ENCODE results near the gene ARF1. TPM values are rescaled to one million over a fixed set of nuclear protein-coding genes. Genes with fewer than 3 reads are reported as not detected.

ARF1 gene
- polyA plus RNA-seq, 3 donors = 580 to 789 (median 603) TPM

DNA sequence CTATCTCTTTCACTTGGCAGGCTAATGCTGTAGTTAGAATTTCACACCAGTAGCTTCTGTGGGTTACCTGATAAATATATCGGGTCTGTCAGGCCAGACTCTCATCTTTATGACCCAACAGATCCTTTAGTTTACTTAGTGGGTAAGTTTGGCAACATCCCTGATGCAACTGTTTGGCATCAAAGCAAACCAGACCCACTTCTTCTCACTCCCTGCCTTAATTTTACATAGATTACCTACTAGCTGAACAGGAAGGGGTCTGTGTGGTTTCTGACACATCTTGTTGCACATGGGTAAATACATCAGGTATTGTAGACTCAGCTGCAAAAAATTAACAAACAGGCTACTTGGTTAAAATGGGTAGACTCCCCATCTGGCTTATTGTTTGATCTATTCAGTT, 54.4 kb downstream of the ARF1 start:
- no CpG with 5 or more reads among the region's 1 CpG for WGBS (ENCODE audit: insufficient coverage)
- Histone ChIP-seq H3K4me2 (replicated peaks; ENCODE audit: extremely low read depth, low read length, poor library complexity, severe bottlenecking) (no peak overlapping the region), H3K27me3 (ENCODE audit: control insufficient read depth in 2 of 2, insufficient read depth in 2 of 2, low read length in 2 of 2) (no peaks in the 10 kb centered on the region), H3K9me3 (replicated peaks in 1 of 2; ENCODE audit: control insufficient read depth in 1 of 2, insufficient read depth in 1 of 2, low read length in 2 of 2) (no peaks in the 10 kb centered on the region), H4K20me1 (ENCODE audit: insufficient read depth, low read length) (peaks cover 16% of the 10 kb centered on the region), H3K9ac (ENCODE audit: insufficient read depth, low read length, poor library complexity, severe bottlenecking) (no peak overlapping the region), H3K79me2 (ENCODE audit: insufficient read depth, low read length) (peaks cover 18% of the 10 kb centered on the region), H3K36me3 (replicated peaks in 1 of 2; ENCODE audit: control insufficient read depth in 1 of 2, insufficient read depth in 2 of 2, low read length in 2 of 2) (peaks cover 0 to under 1% of the 10 kb centered on the region in 2 donors), H3K4me1 (ENCODE audit: control insufficient read depth in 1 of 2, insufficient read depth in 2 of 2, low read length in 2 of 2) (peaks cover 28 to 38% of the 10 kb centered on the region in 2 donors), H3K27ac (ENCODE audit: low read depth in 1 of 2, low read length in 2 of 2) (no peak overlapping the region), H2AFZ (ENCODE audit: insufficient read depth, low read depth, low read length, poor library complexity, severe bottlenecking) (no peak overlapping the region), H3K4me3 (replicated peaks in 1 of 3; ENCODE audit: low read depth in 2 of 3, low read length in 3 of 3) (no peak overlapping the region)
- H3K36me3 Mint-ChIP-seq = peaks cover 0 to 1% of the 10 kb centered on the region in 2 donors
- peaks cover 1 to 7% (median 7%) of the 10 kb centered on the region in 3 donors for H3K27me3 Mint-ChIP-seq (ENCODE audit: low read depth in 3 of 3)
- no peaks in the 10 kb centered on the region for H3K9me3 Mint-ChIP-seq
- H3K27ac Mint-ChIP-seq = no peak overlapping the region
- H3K4me1 Mint-ChIP-seq = peaks cover 33% of the 10 kb centered on the region
- intact Hi-C loops (cut with micrococcal nuclease) = loop anchor here (10.0 kb wide), 4 partner anchors 78 to 348 kb away; partner anchors contain the start of genes TRIM11 (in 2 of the 2) and RNF187 (in 1 of the 2)
- no peak for DNase-seq
- no peak overlapping the region for H3K4me3 Mint-ChIP-seq
- no peak for TF ChIP-seq CTCF (IDR thresholded peaks at IDR 0.05)

DNA sequence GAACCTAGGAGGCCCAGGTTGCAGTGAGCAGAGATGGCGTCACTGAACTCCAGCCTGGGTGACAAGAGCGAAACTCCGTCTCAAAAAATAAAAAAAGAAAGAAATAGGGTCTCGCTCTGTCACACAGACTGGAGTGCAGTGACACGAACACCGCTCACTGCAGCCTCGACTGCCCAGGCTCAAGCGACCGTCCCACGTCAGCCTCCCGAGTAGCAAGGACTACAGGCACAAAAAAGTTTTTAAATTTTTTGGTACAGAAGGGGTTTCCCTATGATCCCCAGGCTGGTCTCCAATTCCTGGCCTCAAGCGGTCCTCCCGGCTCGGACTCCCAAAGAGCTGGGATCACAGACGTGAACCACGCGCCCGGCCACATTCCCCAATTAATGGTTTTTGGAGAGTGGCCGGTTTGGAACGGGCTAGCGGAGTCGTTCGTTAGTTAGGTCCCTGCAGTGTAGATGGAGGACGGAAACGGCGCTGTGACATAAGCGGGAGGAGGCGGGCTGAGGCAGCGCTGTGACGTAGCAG, 57.0 kb downstream of the ARF1 start:
- H3K9me3 Mint-ChIP-seq = no peaks in the 10 kb centered on the region
- peaks cover 41% of the 10 kb centered on the region for H4K20me1 ChIP-seq (ENCODE audit: insufficient read depth, low read length)
- no peaks in the 10 kb centered on the region for H3K27me3 ChIP-seq (ENCODE audit: control insufficient read depth in 2 of 2, insufficient read depth in 2 of 2, low read length in 2 of 2)
- H3K27ac Mint-ChIP-seq = peak overlapping the region; percentile 96 to 99 (median 99)
- peak overlapping the region; percentile 77 for H3K4me2 ChIP-seq (replicated peaks; ENCODE audit: extremely low read depth, low read length, poor library complexity, severe bottlenecking)
- WGBS (ENCODE audit: insufficient coverage) = 25% methylated on average over 27 of the region's 30 CpGs
- H3K79me2 ChIP-seq (ENCODE audit: insufficient read depth, low read length) = peaks cover 44% of the 10 kb centered on the region
- H3K4me1 ChIP-seq (ENCODE audit: control insufficient read depth in 1 of 2, insufficient read depth in 2 of 2, low read length in 2 of 2) = peaks cover 32 to 45% of the 10 kb centered on the region in 2 donors
- peaks cover 53% of the 10 kb centered on the region for H3K4me1 Mint-ChIP-seq
- peak overlapping the region; percentile 51 to 73 (median 56) for H3K4me3 ChIP-seq (replicated peaks in 1 of 3; ENCODE audit: low read depth in 2 of 3, low read length in 3 of 3)
- no peak for TF ChIP-seq CTCF (IDR thresholded peaks at IDR 0.05)
- H3K9ac ChIP-seq (ENCODE audit: insufficient read depth, low read length, poor library complexity, severe bottlenecking) = peak overlapping the region; percentile 96
- H3K9me3 ChIP-seq (replicated peaks in 1 of 2; ENCODE audit: control insufficient read depth in 1 of 2, insufficient read depth in 1 of 2, low read length in 2 of 2) = no peaks in the 10 kb centered on the region
- peak overlapping the region; percentile 93 to 94 for H3K4me3 Mint-ChIP-seq
- intact Hi-C loops (cut with micrococcal nuclease) = loop anchor here (1.0 to 10.0 kb wide), 5 partner anchors 30 to 345 kb away; partner anchors contain the start of genes TRIM11 (in 2 of the 2), MRPL55 (in 1 of the 2) and RNF187 (in 1 of the 2)
- peaks cover 4 to 18% of the 10 kb centered on the region in 2 donors for H3K36me3 Mint-ChIP-seq
- H3K27me3 Mint-ChIP-seq (ENCODE audit: low read depth in 3 of 3) = peaks cover 1 to 6% (median 4%) of the 10 kb centered on the region in 3 donors
- peaks cover 0 to 4% of the 10 kb centered on the region in 2 donors for H3K36me3 ChIP-seq (replicated peaks in 1 of 2; ENCODE audit: control insufficient read depth in 1 of 2, insufficient read depth in 2 of 2, low read length in 2 of 2)
- H2AFZ ChIP-seq (ENCODE audit: insufficient read depth, low read depth, low read length, poor library complexity, severe bottlenecking) = peak overlapping the region; percentile 69
- DNase-seq = no peak
- peak overlapping the region; percentile 90 to 92 for H3K27ac ChIP-seq (ENCODE audit: low read depth in 1 of 2, low read length in 2 of 2)

Data from CD14-positive monocyte (primary cell).